Fibroblast of the conjunctiva (primary cell): Measurements from ENCODE around the gene ST3GAL2.
"Not testable (repeated sequence)": the region's sequence is repeated elsewhere in the genome, so short reads cannot be mapped to it uniquely, and the experiment has no call there.

ENCODE experiments used
- DNase-seq: peaks from one replicate; pipeline ENCODE4 v3.0.0-alpha.2; 2010; ENCODE audit warnings: low read depth

The ST3GAL2 gene

DNA sequence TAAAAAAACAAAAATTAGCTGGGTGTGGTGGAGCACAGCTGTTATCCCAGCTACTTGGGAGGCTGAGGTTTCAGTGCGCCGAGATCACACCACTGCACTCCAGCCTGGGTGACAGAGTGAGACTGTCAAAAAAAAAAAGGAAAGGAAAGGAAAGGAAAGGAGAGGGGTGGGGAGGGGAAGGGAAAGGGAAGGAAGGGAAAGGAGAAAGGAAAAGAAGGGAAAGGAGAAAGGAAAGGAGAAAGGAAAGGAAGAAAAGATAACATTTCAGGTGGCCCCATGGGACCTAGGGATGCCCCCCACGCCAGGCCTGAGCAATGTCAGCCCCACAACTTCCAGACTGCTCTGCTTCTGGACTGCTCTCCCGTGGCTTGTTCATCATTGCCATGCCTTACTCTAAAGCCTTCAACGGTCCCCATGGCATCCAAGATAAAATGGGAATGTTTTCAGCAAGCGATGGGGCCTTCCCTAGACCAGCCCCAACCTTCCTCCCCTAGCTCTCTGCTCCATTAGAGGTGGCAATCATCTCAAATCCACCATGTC is 55.4 kb downstream of the ST3GAL2 start:
- DNase-seq = no peak

DNA sequence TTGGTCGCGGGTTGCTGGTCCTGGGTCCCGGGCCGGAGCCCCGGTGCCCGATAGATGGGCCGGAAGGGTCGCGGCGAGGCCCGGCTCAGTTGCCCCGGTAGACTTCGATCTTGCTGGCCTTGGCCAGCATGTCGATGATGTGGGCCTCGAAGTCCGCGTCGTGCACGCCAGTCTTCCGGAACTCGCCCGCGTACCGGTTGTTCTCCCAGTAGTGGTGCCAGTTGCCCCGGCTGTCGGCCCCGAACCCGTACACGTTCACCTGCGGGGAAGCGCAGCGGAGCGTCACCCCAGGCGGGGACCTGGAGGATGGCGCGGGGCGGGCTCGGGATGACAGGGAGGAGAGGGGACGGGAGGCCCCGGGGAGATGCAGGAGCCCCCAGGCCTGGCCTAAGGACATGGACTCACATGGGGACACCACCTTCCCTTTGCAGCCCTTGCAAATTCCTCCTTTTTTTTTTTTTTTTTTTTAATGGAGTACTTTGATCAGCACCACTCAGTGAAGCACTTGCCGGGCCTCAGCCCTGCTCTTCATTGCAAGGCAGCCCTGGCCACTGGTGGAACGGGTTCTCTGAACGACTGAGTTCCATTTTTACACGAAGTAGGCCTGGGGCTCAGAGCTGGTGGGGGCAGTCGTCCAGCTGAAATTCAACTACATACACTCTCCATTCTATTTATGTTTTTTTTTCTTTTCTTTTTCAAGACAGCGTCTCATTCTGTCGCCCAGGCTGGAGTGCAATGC is 57.1 kb downstream of the ST3GAL2 start:
- no peak for DNase-seq

DNA sequence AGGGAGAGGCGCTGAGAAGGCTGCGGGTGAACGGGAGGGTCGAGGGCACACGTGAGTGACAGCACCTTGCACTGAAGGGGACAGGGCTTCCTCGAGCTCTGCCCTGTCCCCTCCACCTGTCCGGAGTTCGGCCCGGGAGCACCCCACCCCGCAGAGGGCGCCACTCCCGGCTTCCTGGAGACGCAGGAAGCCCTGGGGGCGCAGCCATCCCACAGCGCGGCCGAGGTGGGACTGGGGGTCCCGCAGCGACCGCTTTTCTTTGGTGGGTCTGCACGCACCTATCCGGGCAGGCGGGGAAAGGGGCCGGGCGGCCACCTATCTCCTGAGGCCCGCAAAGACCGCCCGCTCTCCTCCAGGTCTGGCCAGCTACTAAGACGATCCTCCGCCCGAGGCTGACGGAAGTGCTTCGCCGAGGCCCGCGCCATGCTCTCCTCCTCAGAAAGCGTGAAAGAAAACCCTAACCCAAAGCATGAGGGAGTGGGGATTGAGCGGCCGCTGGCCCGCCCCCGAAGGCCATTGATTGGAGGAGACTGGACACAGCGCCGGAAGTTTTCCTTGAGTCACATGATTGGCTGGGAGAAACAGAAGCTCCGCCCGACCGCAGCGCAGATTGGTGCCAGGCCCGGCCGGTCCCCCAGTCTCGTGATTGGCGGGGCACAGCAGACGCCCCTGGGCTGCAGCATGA is 57.8 kb downstream of the ST3GAL2 start:
- peak; percentile 97 for DNase-seq

DNA sequence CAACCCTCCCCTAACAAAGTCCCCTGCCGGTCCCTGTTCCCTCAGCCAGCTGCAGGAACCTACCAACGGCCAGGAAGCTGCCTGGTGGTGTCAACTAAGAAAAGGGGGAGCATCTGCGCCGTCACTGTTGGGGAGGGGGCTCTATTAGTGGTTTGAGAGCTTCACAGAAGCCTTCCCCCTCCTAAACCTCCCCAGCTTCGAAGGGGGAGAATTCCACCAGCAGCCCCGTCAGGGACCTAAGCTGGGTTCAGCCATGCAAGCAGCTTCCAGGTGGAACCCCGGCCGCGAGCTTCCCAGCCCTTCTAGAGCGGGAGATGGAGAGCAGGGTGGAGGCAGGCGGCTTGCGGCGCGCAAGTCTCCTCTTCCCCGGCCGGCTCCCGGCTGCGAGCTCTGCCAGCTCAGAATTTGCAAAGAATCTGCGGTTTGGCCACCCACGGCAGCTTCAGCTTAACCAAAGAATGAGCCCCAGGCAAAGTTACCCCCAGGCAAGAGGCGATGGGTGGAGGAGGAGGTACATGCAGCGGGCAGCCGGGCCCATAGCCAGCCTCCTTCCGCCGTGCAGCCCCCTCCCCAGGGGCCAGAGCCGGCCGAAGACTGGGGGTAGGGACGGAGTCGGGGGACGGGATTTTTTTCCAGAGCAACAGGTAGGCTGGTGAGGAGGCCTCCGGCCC is 58.5 kb downstream of the ST3GAL2 start:
- peak; percentile 71 for DNase-seq

GRCh38 chr16:70378869-70379493 is 59.9 kb downstream of the ST3GAL2 start:
- DNase-seq = no peak

- DNase-seq = no peak
Observed at GRCh38 chr16:70377782-70378181, 61.1 kb downstream of the ST3GAL2 start.

DNA sequence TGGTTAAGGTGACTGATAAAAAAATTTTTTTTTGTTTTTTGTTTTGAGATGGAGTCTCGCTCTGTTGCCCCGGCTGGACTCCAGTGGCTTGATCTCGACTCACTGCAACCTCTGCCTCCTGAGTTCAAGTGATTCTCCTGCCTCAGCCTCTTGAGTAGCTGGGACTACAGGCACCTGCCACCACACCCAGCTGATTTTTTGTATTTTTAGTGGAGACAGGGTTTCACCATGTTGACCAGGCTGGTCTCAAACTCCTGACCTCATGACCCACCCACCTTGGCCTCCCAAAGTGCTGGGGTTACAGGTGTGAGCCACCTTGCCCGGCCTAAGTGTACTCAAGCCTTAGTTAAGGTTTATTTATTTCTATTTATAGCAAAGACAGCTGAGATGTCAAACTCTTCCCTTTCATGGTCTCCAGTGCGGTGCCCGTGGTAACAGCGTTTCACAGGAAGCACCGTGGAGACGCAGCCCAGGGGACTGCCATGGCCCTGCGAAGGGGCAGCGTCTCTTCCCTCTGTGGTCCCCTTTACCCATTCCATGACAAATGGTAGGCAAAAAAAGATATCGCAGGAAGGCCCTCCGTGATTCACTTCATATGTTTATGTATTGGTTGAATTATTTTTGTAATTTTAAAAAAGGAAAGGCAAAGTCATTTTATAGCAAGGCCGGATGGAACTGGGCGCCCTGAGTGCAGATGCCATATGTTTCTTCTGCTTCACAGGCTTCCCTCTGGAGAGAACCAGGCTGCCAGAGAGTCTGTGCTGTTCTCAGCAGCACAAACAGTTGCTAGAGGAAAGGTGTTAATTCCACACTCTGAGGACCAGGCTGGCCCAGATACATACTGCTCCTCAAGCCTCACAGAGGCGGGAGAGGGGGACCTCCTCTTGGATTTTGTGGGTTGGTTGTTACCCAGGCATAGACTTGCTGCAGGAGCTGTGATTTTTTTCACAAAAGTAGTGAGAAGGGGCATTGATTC is 63.0 kb downstream of the ST3GAL2 start:
- no peak for DNase-seq

DNA sequence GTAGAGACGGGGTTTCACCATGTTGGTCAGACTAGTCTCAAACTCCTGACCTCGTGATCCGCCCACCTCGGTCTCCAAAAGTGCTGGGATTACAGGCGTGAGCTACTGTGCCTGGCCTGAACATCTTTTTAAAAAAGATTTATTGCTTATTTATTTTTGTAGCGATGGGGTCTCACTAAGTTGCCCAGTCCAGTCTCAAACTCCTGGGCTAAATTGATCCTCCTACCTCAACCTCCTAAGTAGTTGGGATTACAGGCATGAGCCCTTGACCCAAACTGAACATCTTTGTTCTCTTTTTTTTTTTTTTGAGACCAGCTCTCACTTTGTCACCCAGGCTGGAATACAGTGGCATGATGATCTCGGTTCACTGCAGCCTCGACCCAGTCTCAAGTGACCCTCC is 64.7 kb downstream of the ST3GAL2 start:
- DNase-seq = no peak

DNA sequence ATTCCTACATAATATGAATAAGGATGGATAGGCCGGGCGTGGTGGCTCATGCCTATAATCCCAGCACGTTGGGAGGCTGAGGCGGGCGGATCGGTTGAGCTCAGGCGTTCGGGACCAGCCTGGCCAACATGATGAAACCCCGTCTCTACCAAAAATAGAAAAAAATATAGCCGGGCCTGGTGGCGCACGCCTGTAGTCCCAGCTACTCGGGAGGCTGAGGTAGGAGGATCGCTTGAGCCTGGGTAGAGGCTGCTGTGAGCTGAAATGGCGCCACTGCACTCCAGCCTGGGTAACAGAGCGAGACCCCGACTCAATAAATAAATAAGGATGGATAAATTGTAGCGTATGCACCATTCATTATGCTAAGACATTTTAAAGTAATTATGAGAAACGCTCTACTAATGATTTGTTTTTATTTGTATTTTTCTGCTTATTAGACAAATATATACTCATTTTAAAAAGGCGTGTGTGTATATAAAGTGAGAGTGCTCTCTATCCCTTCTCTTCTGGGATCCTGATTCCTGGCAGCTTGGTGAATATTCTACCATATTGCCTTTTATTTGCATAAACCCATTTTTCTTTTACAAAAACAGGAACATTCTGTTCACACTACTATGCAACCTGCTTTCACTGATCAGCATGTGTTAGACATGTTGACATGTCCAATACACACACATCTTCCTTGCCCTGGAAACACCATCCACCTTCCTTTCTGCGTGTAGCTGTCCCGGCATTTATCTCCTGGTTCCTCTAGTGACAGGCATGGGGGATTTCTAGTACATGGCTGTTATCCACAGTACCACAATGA is 65.8 kb downstream of the ST3GAL2 start:
- no peak for DNase-seq

DNA sequence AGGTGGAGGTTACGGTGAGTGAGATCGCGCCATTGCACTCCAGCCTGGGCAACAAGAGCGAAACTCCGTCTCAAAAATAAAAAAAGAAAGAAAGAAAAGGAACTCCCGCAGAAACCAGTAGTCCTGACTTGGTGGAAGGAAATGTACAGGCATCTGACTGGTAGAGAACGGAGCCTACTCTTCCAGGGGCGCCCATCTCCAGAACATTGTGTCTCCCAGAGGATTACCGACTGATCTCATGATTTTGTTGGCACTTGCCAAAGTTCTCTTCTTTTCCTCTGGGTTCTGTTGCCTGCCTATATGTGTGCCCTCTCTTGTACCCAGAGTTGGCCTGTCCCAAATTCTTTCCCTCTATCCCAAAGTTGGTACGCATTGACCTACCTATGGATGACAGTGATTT is 68.0 kb downstream of the ST3GAL2 start:
- DNase-seq = no peak

DNA sequence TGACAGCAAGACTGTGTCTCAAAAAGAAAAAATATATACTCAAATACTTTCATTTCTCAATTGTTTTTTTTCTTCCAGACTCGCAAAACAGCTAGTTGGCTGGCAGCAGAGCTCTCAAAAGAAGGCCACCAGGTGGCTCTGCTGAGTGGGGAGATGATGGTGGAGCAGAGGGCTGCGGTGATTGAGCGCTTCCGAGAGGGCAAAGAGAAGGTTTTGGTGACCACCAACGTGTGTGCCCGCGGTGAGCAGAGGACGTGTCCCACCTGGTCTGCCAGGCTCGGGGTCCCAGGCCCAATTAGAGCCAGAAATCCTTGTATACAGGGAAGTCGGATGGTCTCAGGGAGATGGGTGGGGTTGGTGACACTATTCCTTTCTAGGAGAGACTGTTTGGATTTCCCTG is 68.8 kb downstream of the ST3GAL2 start:
- DNase-seq = not testable (repeated sequence)

GRCh38 chr16:70364399-70364798 is 74.5 kb downstream of the ST3GAL2 start:
- no peak for DNase-seq

DNA sequence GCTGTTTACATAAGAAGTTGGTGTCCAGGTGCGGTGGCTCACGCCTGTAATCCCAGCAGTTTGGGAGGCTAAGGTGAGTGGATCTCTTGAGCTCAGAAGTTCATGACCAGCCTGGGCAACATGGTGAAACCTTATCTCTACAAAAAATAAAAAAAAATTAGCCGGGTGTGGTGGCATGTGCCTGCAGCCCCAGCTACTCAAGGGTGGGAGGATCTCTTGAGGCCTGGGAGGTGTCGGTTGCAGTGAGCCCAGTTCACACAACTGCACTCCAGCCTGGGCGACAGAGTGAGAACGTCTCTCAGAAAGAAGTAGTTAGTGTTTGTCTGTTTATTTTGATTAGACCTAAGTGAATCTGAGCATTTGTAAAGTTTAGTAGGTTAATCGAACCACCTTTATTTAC is 79.3 kb downstream of the ST3GAL2 start:
- no peak for DNase-seq

GRCh38 chr16:70349783-70350182 is 89.1 kb downstream of the ST3GAL2 start:
- DNase-seq = no peak

DNA sequence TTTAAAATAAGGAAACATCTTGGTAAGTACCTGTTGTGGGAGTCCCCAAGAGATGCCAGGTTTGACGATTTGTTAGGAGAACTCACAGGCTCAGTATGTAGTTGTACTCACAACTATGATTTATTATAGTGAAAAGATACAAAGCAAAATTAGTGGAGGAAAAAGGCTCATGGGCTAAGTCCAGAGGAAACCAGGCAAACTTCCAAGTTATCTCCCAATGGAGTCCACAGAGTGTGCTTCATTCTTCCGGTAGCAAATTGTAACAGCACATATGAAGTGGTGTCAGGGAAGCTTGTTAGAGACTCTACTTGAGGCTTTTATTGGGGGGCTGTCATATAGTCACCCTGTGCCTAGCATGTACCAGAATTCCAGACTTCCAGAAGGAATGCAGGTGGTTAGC is 89.9 kb downstream of the ST3GAL2 start:
- DNase-seq = peak; percentile 35

GRCh38 chr16:70345840-70346239 is 93.1 kb downstream of the ST3GAL2 start:
- DNase-seq = no peak

GRCh38 chr16:70342016-70342415 is 96.9 kb downstream of the ST3GAL2 start:
- no peak for DNase-seq

GRCh38 chr16:70341600-70341999 is 97.3 kb downstream of the ST3GAL2 start:
- no peak for DNase-seq

GRCh38 chr16:70337814-70338213 is 101.1 kb downstream of the ST3GAL2 start:
- no peak for DNase-seq

GRCh38 chr16:70332728-70333127 is 106.2 kb downstream of the ST3GAL2 start:
- DNase-seq = not testable (repeated sequence)
